ENCODE results near the gene NMNAT2. TPM values are rescaled to one million over a fixed set of nuclear protein-coding genes. Genes with fewer than 3 reads are reported as not detected.

NMNAT2 gene
- total and polyA plus RNA-seq, 10 of the 15 experiments (the other 5 are each of a cell fraction or from before 2014, with no cell fraction given) = 0.02 to 2.0 (median 0.60) TPM

DNA sequence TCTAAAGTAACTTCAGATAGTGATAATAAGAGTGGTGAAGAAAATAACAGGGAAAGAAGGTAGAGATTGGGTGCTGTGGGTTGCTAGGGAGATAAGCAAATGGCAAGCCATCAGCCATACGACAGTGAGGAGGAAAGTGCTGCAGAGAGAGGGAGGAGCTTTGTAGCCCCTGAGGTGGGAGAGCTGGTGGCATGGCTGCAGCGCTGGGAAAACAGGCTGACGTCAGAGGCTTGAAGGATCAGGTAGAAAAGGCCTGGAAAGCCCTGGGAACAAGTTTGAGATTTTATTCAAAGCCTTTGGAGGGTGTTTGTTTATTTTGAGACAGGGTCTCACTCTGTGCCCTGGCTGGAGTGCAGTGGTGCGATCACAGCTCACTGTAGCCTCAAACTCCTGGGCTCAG is 109.5 kb downstream of the NMNAT2 start:
- FAIRE-seq (no peak), DNase-seq (ENCODE audit: low read depth, low spot score) (no peak), ATAC-seq (no peak)
- H2AFZ ChIP-seq (ENCODE audit: control insufficient read depth, low read depth, low read length) = no peak overlapping the region
- no peaks in the 10 kb centered on the region for H4K20me1 ChIP-seq (ENCODE audit: control insufficient read depth, insufficient read depth)
- intact Hi-C loops (cut with micrococcal nuclease; ENCODE audit: unreplicated experiment) (no loop called here), in situ Hi-C loops (cut with MboI) (no loop called here)
- H3K9ac ChIP-seq (ENCODE audit: control insufficient read depth, insufficient read depth, low read length) = no peak overlapping the region
- ChIA-PET CTCF (interaction anchor here (2.8 kb wide), 1 partner anchor 10 kb away, joined by 13 read pairs; no protein-coding TSS in a partner anchor), SMC1A (ENCODE audit: uncharacterized antibody, unreplicated experiment) (interaction anchor here (0.5 to 13.2 kb wide), 7 partner anchors 8 to 408 kb away, joined by 3 to 152 read pairs (median 4); no protein-coding TSS in a partner anchor), RAD21 (ENCODE audit: unreplicated experiment) (no interaction called here), POLR2A (no interaction called here)
- WGBS (ENCODE audit: insufficient coverage, insufficient replicate concordance, low lambda C conversion rate, missing lambda C conversion rate) = 64% methylated on average over 4 of the region's 4 CpGs
- H3K4me3 ChIP-seq = no peak overlapping the region
- no TSS peak for BruUV-seq (replicated peaks)
- no peaks in the 10 kb centered on the region for H3K36me3 ChIP-seq (ENCODE audit: control insufficient read depth in 2 of 2, insufficient read depth in 2 of 2, low read length in 1 of 2)
- no peaks in the 10 kb centered on the region for H3K27me3 ChIP-seq (replicated peaks in 1 of 2; ENCODE audit: control insufficient read depth in 2 of 2, insufficient read depth in 2 of 2, low read length in 1 of 2)
- TF ChIP-seq, protein P1, sequence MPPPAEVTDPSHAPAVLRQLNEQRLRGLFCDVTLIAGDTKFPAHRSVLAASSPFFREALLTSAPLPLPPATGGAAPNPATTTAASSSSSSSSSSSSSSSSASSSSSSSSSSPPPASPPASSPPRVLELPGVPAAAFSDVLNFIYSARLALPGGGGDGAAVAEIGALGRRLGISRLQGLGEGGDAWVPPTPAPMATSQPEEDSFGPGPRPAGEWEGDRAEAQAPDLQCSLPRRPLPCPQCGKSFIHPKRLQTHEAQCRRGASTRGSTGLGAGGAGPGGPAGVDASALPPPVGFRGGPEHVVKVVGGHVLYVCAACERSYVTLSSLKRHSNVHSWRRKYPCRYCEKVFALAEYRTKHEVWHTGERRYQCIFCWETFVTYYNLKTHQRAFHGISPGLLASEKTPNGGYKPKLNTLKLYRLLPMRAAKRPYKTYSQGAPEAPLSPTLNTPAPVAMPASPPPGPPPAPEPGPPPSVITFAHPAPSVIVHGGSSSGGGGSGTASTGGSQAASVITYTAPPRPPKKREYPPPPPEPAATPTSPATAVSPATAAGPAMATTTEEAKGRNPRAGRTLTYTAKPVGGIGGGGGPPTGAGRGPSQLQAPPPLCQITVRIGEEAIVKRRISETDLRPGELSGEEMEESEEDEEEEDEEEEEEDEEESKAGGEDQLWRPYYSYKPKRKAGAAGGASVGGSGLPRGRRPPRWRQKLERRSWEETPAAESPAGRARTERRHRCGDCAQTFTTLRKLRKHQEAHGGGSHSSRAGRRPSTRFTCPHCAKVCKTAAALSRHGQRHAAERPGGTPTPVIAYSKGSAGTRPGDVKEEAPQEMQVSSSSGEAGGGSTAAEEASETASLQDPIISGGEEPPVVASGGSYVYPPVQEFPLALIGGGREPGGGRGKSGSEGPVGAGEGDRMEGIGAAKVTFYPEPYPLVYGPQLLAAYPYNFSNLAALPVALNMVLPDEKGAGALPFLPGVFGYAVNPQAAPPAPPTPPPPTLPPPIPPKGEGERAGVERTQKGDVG (CRISPR knock-in tag; IDR thresholded peaks at IDR 0.05) = no peak
- TF ChIP-seq, protein P2, sequence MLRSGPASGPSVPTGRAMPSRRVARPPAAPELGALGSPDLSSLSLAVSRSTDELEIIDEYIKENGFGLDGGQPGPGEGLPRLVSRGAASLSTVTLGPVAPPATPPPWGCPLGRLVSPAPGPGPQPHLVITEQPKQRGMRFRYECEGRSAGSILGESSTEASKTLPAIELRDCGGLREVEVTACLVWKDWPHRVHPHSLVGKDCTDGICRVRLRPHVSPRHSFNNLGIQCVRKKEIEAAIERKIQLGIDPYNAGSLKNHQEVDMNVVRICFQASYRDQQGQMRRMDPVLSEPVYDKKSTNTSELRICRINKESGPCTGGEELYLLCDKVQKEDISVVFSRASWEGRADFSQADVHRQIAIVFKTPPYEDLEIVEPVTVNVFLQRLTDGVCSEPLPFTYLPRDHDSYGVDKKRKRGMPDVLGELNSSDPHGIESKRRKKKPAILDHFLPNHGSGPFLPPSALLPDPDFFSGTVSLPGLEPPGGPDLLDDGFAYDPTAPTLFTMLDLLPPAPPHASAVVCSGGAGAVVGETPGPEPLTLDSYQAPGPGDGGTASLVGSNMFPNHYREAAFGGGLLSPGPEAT (IDR thresholded peaks at IDR 0.05; ENCODE audit: low read depth) = no peak
- TF ChIP-seq NBN (IDR thresholded peaks at IDR 0.05) = no peak
- TF ChIP-seq KLF5 (IDR thresholded peaks at IDR 0.05; ENCODE audit: partially characterized antibody) = no peak
- no peak for TF ChIP-seq CHD2 (IDR thresholded peaks at IDR 0.05; ENCODE audit: borderline replicate concordance, low read depth, low read length)
- TF ChIP-seq NR2C2 (IDR thresholded peaks at IDR 0.05; ENCODE audit: borderline replicate concordance, control insufficient read depth, insufficient read length, low read depth) = no peak
- TF ChIP-seq STAT3 (IDR thresholded peaks at IDR 0.05; ENCODE audit: low read depth, low read length) = no peak
- no peak for TF ChIP-seq SPI1 (IDR thresholded peaks at IDR 0.05; ENCODE audit: borderline replicate concordance, insufficient read depth, low read depth, low read length)
- no peak for TF ChIP-seq PAX8 (IDR thresholded peaks at IDR 0.05)
- TF ChIP-seq, protein P3, sequence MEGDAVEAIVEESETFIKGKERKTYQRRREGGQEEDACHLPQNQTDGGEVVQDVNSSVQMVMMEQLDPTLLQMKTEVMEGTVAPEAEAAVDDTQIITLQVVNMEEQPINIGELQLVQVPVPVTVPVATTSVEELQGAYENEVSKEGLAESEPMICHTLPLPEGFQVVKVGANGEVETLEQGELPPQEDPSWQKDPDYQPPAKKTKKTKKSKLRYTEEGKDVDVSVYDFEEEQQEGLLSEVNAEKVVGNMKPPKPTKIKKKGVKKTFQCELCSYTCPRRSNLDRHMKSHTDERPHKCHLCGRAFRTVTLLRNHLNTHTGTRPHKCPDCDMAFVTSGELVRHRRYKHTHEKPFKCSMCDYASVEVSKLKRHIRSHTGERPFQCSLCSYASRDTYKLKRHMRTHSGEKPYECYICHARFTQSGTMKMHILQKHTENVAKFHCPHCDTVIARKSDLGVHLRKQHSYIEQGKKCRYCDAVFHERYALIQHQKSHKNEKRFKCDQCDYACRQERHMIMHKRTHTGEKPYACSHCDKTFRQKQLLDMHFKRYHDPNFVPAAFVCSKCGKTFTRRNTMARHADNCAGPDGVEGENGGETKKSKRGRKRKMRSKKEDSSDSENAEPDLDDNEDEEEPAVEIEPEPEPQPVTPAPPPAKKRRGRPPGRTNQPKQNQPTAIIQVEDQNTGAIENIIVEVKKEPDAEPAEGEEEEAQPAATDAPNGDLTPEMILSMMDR (IDR thresholded peaks at IDR 0.05 in 2 of 3, conservative IDR thresholded peaks at IDR 0.05 in 1 of 3; ENCODE audit: control insufficient read depth in 2 of 3, extremely low read depth in 1 of 3, insufficient read depth in 1 of 3, low read depth in 3 of 3, low read length in 3 of 3) = no peak
- no peak for TF ChIP-seq MTA3 (IDR thresholded peaks at IDR 0.05; ENCODE audit: borderline replicate concordance, low read length)
- no peak for TF ChIP-seq NFIC (IDR thresholded peaks at IDR 0.05; ENCODE audit: low read depth, low read length)
- TF ChIP-seq NR2F1 (conservative IDR thresholded peaks at IDR 0.05) = no peak
- no peak for TF ChIP-seq FOS (IDR thresholded peaks at IDR 0.05; ENCODE audit: borderline replicate concordance, extremely low read depth, insufficient read length)
- TF ChIP-seq KDM1A (IDR thresholded peaks at IDR 0.05; ENCODE audit: borderline replicate concordance) = no peak
- H3K79me2 ChIP-seq (ENCODE audit: control insufficient read depth, insufficient read depth, low read length) = no peaks in the 10 kb centered on the region
- H3K4me2 ChIP-seq (ENCODE audit: control insufficient read depth, insufficient read depth) = no peak overlapping the region
- H3K9me3 ChIP-seq (replicated peaks; ENCODE audit: control insufficient read depth, insufficient read depth, low read length) = no peaks in the 10 kb centered on the region; the same call in 2 of the 3 replicates
- H3K27ac ChIP-seq (ENCODE audit: control insufficient read depth, insufficient read depth) = no peak overlapping the region
- H3K4me1 ChIP-seq (ENCODE audit: control insufficient read depth, insufficient read depth, low read length) = peaks cover 12% of the 10 kb centered on the region

Measured in GM12878 (cell line).